HG03196 (cell line): ENCODE data around the gene TRIM49D2.
"Not testable (repeated sequence)": the region's sequence is repeated elsewhere in the genome, so short reads cannot be mapped to it uniquely, and the experiment has no call there.

ENCODE experiments used
- ATAC-seq: cut with Tn5 transposase; IDR thresholded peaks from one replicate; pipeline ENCODE4 v1.9.1; 2021; ENCODE audit not compliant: unreplicated experiment

TRIM49D2 gene, protein sequence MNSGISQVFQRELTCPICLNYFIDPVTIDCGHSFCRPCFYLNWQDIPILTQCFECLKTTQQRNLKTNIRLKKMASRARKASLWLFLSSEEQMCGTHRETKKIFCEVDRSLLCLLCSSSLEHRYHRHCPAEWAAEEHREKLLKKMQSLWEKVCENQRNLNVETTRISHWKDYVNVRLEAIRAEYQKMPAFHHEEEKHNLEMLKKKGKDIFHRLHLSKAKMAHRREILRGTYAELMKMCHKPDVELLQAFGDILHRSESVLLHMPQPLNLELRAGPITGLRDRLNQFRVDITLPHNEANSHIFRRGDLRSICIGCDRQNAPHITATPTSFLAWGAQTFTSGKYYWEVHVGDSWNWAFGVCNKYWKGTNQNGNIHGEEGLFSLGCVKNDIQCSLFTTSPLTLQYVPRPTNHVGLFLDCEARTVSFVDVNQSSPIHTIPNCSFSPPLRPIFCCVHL

DNA sequence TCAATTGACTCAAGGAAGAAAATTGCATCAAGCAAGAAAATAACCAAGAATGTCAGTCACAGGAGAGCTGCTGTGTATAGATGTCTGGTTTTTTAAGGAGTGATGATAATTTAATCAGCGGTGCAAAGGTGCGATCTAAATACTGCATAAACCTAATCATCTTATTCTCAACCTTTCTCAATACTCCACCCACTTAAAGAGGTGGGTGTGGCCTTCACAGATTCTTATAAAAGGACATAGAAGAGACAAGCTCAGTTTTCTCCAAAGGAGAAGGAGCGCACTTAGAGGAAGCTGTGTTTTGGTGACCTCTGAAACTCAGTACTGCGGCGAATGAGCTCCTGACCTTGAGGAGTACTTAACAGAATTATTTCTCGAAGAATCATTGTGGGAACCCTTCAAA lies at the start of gene TRIM49D2:
Gene TRIM49D2 (plus strand): TSS at position 301 of the 400 bp plus-strand sequence. CDS start 2,698 bp downstream, outside the sequence.
- not testable (repeated sequence) for ATAC-seq

DNA sequence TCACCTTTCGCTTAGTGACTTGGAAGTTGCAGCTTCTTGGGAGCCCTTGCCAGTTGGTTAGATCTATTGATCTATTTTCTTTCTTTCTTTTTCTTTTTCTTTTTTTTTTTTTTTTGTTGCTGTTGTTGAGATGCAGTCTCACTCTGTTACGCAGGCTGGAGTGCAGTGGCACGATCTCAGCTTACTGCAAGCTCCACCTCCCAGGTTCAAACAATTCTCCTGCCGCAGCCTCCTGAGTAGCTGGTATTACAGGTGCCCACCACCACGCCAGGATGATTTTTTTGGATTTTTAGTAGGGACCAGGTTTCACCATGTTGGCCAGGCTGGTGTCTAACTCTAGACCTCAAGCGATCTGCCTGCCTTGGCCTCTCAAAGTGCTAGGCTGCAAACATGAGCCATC lies 46.4 kb upstream of the TRIM49D2 start:
- ATAC-seq, result not testable (repeated sequence)

DNA sequence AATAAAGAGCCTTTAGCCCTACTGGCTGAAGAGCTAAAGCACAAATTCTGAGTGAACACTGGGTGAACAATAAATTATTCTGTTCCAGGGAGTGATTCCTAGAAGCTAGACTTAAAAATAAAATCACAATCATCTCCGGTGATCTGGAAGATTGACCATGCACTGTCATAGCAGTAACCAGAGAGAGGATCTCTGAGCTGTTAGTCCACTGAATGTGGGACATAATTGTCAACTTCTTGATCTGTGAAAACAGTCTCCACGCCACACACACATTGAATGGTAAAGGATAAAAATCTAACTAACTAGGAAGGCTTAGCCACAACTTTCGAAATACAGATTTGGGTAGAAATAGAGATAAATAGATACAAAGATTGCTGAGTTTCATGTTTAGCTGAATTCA lies 30.6 kb upstream of the TRIM49D2 start:
- ATAC-seq, result not testable (repeated sequence)

DNA sequence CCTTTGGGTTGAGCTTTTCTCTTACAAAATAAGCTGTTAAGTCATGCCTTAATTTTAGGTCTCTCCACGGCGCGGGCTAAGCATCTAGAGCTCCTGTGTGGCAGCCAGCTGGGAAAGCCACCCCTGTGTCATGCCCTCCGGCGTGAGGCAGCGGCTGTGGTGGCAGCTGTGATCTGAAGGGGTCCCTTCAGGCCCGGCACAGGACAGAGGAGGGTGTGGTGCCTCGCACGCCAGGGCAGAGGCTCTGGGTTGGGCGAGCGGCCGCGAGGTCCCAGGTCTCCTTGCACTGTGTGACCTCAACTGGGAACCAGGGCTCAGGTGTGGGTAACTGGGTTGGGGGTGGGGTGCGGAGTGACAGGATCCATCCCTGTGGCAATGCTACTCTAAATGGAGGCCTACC lies 23.1 kb upstream of the TRIM49D2 start:
- ATAC-seq, result not testable (repeated sequence)

DNA sequence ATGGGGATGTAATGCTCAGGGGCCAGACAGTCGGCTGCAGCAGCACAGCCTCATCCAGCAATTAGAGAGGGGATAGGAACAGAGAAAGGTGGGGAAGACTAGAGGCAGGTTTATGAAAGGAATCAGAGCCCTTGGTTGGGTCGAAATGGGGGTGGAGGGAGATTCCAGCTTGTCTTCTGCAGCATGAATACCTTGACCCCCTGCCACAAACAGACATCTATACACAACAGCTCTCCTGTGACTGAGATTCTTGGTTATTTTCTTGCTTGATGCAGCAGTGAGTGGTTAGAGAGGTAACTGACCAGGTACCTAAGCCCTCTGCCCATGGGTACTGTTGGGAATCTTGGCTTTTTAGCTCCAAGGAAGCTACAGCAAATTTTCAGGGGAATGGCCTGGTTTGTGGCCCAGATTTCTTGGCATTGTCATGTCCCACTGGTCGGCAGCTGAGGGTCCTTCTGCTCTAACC lies 1.6 kb upstream of the TRIM49D2 start, which contains the start of gene TRIM49D1:
Gene TRIM49D1 (minus strand): TSS at position 51 of the 466 bp plus-strand sequence. CDS start 4,535 bp downstream, outside the sequence.
- ATAC-seq, result no peak

DNA sequence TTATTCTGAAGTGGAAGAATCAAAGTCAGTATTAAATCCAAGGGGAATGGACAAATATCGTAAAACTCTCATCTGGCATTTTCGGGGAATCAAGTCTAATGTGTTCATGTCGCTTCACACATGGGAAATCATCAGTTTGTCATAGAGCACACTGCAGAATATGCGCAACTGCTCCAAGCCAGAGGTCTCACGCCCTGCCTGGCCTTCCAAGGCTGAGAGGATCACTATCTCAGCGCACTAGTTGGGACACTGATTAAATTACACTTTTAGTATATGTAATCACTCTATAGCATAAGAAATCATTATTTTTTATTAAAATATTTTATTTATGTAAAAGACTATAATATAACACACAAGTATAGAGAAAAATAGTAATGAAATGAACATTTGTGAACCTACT lies 37.0 kb downstream of the TRIM49D2 start:
- ATAC-seq, result not testable (repeated sequence)

DNA sequence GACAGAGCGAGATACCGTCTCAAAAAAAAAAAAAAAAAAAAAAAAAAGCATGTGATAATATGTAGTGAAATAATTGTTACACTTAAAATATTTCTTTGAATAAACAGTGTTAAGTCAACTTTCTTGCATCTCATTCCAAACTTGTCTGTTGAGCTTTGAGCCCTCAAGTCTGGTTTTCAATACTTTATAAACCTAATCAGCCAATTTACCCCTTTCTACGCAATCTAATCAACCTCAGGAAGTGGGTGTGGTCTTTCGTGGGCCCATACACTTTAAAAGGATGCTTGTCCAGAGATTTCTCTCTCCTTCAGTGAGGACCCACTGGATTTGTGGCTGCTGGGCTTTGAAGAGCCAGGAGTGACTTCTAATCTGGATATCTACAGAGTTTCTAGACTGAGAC lies 41.9 kb downstream of the TRIM49D2 start, which contains the start of gene TRIM64:
Gene TRIM64 (plus strand): TSS at position 301 of the 400 bp plus-strand sequence. CDS start 2,467 bp downstream, outside the sequence.
- ATAC-seq, result not testable (repeated sequence)
